ENCODE data around the gene HOMER3.

The HOMER3 gene

GRCh38 chr19:18900700-18901481 is 40.1 kb downstream of the HOMER3 start:
- DNase-seq (ENCODE audit: low read depth) = no peak

GRCh38 chr19:18899624-18900560 is 41.1 kb downstream of the HOMER3 start:
- no peak for DNase-seq (ENCODE audit: low read depth)

- no peak for DNase-seq (ENCODE audit: low read depth)
Observed at GRCh38 chr19:18898607-18899408, 42.2 kb downstream of the HOMER3 start.

- no peak for DNase-seq (ENCODE audit: low read depth)
Observed at GRCh38 chr19:18898081-18898606, 42.9 kb downstream of the HOMER3 start.

DNA sequence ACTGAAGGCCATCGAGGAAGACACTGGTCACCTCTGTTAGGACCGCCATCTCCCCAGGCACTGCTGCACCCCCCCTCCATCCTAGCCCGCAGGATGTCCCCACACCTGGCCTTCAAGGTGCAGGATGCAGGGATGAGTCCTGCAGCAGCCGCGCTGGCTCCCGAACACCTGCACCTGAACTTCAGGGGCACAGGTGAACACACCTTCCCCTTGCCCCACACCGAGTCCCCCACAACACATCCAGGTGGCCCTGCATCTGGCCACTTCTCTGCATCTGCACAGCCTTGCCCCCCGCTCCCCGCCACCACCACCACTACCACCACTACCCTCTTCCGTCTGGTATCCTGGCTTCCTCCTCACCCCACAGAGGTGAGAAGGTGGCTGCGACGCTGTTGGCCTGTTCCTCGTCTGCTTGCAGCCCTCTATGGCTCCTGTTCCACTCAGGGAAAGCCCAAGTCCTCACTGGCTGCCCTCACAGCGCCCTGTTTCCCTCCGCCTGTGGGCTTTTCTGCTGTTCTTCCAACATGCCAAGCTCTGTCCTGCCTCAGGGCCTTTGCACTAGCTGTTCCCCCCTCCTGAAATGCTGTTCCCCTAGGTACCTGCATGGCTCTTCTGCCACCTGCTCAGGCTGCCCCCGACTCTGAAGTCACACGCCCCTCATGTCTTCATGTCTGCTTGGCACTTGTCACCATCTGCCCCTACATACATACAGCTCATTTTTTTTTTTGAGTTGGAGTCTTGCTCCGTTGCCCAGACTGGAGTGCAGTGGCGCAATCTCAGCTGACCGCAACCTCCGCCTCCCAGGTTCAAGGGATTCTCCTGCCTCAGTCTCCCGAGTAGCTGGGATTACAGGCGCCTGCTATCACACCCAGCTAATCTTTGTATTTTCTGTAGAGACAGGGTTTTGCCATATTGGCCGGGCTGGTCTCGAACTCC is 43.7 kb downstream of the HOMER3 start:
- DNase-seq (ENCODE audit: low read depth) = no peak

- no peak for DNase-seq (ENCODE audit: low read depth)
Observed at GRCh38 chr19:18896421-18896841, 44.6 kb downstream of the HOMER3 start.

- DNase-seq (ENCODE audit: low read depth) = no peak
Observed at GRCh38 chr19:18895824-18896341, 45.1 kb downstream of the HOMER3 start, which contains the start of gene CERS1. CERS1 (minus strand) TSS chr19:18896158; CDS start chr19:18896072, 86 bp downstream.

GRCh38 chr19:18895038-18895823 is 45.8 kb downstream of the HOMER3 start:
- no peak for DNase-seq (ENCODE audit: low read depth)

GRCh38 chr19:18894254-18895037 is 46.6 kb downstream of the HOMER3 start:
- DNase-seq (ENCODE audit: low read depth) = no peak

DNA sequence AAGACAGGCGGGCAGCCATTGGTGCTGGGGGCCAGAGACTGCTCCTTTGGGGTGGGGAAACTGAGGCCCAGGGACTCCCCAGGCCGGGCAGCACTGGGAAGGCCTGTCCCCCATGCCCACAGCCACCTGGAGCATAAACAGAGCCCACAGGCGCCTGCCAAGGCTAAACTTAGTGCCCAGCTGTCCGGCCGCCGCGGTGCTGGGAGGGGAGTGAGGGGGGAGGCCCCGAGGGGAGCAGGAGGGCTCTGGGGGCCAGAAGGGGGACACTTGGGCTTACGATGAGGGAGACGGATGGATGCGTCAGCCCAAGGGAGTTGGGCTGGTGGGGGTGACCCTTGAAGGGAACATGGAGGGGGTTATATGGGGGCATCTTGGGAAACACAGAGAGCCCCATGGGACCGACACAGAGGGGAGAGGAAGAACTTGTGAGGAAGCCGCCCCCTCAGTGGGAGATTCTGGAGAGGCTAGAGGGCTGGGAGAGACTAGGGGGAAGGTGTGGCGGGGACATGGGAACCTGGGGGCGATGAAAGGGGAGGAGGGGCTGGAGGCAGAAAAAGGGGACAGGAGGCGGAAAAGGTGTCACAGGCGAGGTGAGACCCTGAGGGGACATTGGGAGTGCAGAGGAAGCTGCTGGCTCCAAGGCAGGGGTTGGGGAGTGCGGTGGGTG is 47.3 kb downstream of the HOMER3 start:
- DNase-seq (ENCODE audit: low read depth) = no peak

- no peak for DNase-seq (ENCODE audit: low read depth)
Observed at GRCh38 chr19:18889949-18890745, 50.9 kb downstream of the HOMER3 start.

DNA sequence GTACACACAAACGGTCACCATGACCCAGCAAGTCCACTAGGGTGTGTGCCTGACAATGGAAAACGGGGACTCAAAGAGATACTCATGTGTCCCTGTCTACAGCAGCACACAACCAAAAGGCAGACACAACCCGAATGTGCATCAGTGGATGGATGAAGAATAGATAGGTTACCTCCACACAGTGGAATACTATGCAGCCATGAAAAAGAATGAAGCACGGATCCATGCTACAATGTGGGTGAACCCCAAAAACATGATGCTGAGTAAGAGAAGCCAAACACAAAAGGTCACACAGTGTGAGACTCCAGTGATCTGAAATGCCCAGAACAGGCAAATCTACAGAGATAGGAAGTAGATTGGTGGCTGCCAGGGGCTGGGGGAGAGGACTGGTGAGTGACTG is 54.0 kb downstream of the HOMER3 start:
- no peak for DNase-seq (ENCODE audit: low read depth)

DNA sequence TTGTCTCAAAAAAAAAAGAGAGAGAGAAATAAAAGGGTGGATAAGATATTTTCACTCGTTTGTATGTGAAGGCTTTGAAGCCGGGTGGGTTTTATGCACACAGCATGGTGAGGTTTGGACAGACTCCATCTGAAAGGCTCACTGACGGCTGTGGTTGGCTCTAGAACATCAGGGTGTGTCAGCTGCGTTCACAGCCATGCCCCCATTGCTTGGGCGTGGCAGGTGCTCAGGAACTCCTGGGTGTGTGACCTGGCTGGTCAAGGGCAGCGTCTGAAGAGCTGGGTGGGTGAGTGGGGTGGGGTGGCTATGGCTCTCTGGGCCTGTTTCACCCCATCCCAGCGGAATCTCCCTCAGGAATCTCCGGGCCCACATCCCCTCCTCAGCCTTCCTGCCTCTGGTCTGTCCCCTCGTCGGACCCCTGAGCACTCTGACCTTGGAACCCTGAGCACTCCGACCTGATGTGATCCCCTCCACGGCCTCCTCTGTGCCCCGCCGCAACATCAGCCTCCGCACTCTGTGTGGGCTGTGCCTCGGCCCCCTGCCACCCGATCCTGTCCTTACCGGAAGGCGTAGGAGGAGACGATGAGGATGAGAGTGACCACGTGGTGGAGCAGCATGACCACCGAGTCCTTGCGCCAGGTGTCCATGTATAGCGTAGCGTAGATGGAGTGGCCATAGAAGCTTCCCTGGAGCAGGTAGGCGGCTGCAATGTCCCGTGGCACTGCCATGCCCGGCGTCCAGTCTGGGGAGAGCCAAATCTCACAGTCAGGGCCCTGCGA is 57.3 kb downstream of the HOMER3 start:
- DNase-seq (ENCODE audit: low read depth) = no peak

DNA sequence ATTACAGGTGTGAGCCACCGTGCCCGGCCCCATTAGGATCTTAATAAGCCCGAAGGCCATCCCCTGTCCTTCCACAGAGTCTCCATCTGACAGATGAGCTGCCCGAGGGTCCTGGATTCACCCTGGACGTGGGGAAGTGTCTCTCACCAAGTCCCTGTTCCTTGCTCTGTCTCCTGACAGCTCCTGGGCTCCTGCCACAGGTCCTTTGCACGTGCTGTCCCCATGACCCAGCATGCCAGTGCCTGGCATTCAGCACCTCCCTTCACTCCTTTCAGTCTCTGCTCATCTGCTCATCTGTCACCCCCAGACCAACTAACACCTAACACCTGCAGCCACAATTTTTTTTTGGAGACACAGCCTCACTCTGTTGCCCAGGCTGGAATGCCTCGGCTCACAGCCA is 59.5 kb downstream of the HOMER3 start:
- DNase-seq (ENCODE audit: low read depth) = no peak

- no peak for DNase-seq (ENCODE audit: low read depth)
Observed at GRCh38 chr19:18879579-18880373, 61.2 kb downstream of the HOMER3 start.

All from stimulated activated CD8-positive, alpha-beta memory T cell treated with anti-CD3 and anti-CD28 coated beads, Interleukin-12 subunit alpha, Interleukin-12 subunit beta, amount 100 ng/mL, for 1 hour (primary cell).